ENCODE measurements around the gene CLN5.
A peak's percentile ranks its signal among the peaks of the same experiment; 100 is the strongest.
"Not testable (repeated sequence)": the region's sequence is repeated elsewhere in the genome, so short reads cannot be mapped to it uniquely, and the experiment has no call there.

Gene CLN5

DNA sequence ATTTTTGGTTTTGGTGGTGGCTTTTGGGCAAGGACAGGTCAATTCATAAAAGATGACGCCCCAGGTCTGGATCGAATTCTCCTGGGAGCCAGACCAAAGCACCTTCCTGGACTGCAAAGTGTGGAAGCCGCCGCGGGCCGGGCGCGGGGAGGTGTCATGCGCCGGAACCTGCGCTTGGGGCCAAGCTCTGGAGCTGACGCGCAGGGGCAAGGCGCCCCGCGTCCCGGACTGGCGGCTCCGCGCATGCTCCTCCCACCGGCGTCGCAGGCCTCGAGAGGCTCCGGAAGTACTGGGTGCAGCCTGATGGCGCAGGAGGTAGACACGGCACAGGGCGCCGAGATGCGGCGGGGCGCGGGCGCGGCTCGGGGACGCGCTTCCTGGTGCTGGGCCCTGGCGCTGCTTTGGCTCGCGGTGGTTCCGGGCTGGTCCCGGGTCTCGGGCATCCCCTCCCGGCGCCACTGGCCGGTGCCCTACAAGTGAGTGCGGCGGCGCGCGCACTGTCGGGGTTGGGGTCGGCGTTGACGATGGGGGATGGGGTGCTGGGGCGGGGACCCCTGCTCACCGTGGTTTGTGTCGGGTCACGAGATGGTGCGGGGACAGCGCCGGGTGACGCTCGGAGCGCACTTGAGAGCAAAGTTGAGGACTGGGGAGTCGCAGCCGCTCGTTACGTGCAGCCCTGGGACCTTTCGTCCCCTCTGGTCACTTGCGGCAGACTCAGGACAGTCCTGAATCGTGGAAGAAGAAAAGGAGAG, at the start of gene CLN5:
Gene CLN5, plus strand, starts transcription at position 286 of the 752 bp plus-strand sequence. Its CDS starts 18 bp downstream, at position 304.
- DNase-seq (ENCODE audit: low read depth in 2 of 3, low spot score in 2 of 3), result peak; percentile 66 to 87 (median 75)

DNA sequence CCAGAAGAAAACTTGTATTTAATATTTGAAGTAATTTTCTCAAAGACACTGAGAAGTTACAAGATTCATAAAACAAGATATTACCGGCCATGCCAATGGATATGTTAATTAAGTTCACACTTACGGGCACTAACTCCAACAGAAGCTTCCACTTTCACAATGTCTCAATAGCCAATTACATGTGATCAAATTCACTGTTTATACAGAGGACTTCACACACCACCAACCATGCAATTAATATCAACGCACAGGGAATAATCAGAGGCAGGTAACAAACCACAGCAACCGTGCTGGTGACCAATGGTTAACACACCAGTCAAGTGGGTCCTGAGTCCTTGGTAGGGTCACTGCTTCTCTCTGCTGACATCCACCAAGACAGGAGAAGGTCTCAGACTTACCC, 49.5 kb upstream of the CLN5 start:
- no peak for DNase-seq (ENCODE audit: low read depth in 2 of 3, low spot score in 2 of 3)

DNA sequence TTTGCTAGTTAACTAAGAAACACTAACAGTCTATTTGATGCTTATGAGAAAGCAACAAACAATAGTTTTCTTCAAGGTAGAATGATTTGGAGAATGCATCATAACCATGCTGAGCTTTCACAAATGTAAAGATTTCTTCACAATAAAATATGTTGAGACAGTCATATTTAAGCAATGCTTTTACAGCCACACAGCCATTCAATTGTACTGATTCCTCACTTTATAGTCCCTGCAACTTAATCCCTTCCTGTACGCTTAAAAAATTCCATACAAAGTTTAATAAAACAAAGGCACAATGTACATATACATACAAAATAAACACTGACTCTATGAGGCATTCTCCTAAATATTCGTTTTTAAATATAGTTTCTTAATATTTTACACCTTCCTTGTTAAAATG, 48.2 kb upstream of the CLN5 start:
- DNase-seq (ENCODE audit: low read depth in 2 of 3, low spot score in 2 of 3), result no peak

DNA sequence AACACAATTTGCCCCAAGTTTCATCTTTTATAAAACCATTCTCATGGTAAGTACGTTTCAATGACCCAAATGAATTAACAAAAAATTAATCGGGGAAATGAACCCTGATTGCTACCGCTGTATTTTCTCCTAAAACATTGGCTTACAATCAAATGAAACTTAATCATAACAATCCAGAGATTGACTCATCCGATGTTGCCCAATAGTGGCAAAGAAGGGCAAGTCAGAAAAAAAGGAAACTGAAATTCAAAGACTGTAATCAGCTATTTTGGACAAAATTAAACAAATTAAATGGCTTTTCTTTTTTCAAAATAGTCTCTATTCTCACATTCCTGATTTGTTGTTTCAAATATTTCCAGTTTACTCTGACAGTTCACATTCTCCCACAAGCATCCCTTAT, 47.4 kb upstream of the CLN5 start:
- no peak for DNase-seq (ENCODE audit: low read depth in 2 of 3, low spot score in 2 of 3)

DNA sequence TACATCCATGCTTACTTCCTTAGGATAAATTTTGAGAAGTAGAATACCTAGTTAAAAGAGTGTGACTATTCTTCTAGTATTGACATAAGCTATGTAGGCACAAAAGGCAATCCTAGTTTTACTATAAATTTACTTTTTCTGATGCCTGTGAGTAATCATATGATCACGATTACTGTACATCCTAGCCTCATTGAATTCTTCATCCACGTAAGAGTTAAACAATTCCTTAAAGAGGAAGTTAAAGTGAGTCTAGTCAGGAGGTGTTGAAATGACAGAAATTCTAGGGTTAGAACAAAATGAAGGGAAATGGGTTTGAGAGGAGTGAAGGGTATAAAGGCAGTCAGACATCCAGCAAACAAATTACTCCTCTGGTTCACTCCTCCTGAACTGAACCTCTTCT, 43.7 kb upstream of the CLN5 start, which contains the start of gene ACOD1:
Gene ACOD1, plus strand, starts transcription at position 363 of the 400 bp plus-strand sequence. CDS start 48 bp downstream, outside the sequence.
- no peak for DNase-seq (ENCODE audit: low read depth in 2 of 3, low spot score in 2 of 3)

DNA sequence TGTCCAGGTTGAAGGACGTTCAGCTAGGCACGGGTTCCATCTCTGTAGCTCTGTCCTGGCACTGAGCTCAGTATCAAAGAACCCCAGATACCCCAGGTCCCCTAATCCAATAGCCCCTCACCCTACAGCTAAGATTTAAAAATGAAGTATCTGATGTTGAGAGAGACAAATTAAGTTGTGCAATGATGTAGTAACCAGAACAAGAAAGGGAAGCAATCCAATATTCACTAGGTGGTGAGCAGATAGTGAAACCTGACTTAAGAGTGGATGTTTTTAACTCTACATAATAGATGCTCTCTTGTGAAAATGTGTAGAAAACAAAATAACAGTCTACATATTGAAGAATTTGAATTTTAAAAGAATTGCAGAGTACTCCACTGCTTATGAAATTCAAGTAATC, 41.8 kb upstream of the CLN5 start:
- no peak for DNase-seq (ENCODE audit: low read depth in 2 of 3, low spot score in 2 of 3)

DNA sequence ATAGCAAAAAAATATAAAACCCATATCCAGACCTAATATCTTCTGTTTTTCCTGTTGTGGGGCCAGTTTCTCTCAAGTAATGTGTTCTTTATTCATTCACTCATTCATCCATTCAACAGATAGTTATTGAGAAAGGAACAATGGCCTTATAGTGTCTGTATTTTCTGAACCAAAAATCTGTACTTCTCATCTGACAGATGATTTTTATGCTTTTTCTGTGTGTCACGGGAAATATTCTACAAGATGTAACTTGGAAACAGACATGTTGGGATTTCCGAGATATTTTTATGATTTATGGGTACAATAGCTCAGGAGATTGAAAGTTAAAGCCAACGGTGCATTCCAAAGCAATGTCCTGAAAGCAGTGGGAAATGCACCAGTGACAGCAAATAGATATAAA, 37.9 kb upstream of the CLN5 start:
- DNase-seq (ENCODE audit: low read depth in 2 of 3, low spot score in 2 of 3), result no peak

DNA sequence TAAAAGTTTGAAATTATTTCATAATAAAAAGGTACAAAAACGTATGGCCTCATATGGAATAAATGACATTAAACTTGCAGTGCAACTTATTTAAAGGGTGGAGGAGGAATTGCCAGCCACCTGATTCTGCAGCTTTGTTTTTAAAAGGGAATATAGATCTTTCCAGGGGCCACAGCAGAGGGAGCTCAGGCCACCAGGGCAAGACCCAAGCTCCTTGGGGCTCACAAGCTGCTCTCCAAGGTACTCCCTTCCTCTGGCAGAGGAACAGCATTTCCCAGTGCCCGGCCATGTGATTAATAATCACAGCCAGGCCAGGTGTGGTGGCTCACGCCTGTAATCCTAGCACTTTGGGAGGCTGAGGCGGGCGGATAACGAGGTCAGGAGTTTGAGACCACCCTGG, 37.3 kb upstream of the CLN5 start:
- DNase-seq (ENCODE audit: low read depth in 2 of 3, low spot score in 2 of 3), result no peak

DNA sequence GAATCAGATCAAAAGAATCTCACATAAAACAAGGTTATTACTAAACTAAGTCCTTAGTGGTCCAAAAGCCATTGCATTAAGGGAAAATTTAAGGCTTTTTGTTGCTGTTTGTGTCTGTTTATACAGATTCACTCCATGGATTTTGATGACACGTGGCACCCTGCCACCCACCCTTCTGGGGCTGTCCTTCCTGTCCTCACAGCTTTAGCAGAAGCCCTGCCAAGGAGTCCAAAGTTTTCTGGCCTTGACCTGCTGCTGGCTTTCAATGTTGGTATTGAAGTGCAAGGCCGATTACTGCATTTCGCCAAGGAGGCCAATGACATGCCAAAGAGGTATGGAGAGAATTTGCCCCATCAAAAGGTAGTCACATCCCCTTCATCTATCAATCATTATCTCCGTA, 36.7 kb upstream of the CLN5 start:
- DNase-seq (ENCODE audit: low read depth in 2 of 3, low spot score in 2 of 3), result no peak

DNA sequence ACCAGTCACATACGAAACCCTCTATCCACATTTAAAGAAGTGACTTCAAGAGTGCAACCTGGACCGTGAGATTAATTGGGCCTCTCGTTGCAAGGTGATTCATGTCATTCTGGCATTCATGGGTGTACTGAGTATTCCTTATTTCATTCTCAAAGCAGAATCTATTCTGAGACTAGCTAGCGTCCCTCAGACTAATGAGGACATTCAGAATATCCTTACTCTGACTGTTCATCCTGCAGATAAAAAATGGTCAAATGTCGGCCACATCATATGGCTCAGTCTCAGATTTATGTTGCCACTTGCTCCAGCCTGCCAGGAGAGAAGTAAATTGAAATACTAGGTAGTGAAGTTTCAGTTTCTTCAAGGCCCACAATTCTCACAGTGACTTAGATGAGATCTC, 36.2 kb upstream of the CLN5 start:
- DNase-seq (ENCODE audit: low read depth in 2 of 3, low spot score in 2 of 3), result no peak

DNA sequence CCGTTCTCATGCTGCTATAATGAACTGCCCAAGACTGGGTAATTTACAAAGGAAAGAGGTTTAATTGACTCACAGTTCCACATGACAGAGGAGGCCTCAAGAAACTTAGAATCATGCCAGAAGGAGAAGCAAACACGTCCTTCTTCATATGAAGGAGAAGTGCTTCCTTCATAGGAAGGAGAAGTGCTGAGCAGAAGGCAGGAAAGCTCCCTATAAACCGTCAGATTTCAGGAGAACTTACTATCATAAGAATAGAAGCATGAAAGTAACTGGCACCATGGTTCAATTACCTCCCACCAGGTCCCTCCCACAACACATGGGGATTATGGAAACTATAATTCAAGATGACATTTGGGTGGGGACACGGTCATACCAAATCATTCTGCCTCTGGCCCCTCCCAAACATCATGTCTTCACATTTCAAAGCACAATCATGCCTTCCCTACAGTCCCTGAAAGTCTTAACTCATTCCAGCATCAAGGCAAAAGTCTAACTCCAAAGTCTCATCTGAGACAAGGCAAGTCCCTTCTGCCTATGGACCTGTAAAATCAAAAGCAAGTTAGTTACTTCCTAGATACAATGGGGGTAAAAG, 32.9 kb upstream of the CLN5 start:
- DNase-seq (ENCODE audit: low read depth in 2 of 3, low spot score in 2 of 3), result no peak

DNA sequence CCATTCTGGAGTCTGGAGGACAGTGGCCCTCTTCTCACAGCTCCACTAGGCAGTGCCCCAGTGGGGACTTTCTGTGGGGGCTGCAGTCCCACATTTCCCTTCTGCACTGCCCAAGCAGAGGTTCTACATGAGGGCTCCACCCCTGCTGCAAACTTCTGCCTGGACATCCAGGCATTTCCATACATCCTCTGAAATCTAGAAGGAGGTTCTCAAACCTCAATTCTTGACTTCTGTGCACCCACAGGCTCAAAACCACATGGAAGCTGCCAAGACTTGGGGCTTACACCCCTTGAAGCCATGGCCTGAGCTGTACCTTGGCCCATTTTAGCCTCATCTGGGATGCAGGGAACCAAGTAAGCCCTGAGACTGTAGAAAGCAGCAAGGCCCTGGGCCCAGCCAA, 32.1 kb upstream of the CLN5 start:
- not testable (repeated sequence) for DNase-seq (ENCODE audit: low read depth in 2 of 3, low spot score in 2 of 3)

DNA sequence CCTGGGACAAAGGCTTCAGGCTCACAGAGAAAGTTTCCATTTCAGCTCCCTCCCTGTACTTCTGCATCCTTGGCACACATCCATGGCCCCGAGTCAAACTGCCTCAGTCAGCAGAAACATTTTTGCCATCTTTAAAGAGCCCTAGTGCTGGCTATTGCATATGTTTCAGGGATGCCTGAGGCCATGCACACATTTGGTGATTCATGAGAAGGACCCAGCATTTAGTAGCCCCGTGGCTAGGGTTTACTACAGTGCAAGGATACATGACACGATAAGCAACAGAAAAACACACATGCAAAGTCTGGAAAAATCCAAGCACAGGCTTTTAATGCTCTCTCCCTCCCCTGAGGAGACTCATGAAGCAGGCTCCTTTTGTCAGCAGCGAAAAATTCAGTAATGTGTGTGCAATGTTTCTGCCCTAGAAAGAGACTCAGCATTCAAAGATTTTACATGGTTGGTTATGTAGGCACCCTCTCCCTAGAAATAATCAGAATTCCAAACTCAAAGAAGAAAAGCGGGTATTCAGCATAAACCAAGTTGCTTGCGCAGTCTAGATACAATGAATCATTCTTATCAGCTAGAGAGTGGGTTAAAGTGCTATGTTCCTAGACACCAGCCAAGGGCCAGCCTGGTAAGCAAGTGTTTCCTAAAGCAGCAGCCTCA, 26.0 kb upstream of the CLN5 start:
- no peak for DNase-seq (ENCODE audit: low read depth in 2 of 3, low spot score in 2 of 3)

DNA sequence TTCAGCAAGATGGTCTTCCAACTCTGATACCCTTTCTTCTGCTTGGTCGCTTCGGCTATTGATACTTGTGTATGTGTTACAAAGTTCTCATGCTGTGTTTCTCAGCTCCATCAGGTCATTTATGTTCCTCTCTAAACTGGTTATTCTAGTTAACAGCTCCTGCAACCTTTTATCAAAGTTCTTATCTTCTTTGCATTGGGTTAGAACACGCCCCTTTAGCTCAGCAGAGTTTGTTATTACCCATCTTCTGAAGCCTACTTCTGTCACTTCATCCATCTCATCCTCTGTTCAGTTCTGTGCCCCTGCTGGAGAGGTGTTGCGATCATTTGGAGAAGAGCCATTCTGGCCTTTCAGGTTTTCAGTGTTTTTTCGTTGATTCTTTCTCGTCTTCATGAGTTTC, 24.9 kb upstream of the CLN5 start:
- DNase-seq (ENCODE audit: low read depth in 2 of 3, low spot score in 2 of 3), result no peak

DNA sequence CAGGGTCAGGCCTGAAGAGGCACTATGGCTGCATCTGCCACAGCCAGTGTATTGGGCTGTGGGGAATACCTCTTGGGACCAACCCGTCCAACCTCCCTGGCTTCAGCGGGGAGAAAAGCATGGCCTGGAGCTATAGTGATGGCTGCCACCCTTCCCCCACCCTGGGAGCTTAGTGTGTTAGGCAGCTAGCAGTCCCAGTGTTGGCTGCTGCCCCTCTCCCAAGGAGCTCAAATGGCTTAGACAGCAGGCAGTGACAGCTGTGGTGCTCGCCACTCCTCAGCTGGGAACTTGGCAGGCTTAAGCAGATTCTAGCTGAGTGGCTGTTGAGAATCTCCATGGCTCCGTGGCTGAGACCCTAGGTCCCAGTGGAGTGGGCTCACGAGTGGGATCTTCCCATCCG, 23.8 kb upstream of the CLN5 start:
- DNase-seq (ENCODE audit: low read depth in 2 of 3, low spot score in 2 of 3), result no peak

DNA sequence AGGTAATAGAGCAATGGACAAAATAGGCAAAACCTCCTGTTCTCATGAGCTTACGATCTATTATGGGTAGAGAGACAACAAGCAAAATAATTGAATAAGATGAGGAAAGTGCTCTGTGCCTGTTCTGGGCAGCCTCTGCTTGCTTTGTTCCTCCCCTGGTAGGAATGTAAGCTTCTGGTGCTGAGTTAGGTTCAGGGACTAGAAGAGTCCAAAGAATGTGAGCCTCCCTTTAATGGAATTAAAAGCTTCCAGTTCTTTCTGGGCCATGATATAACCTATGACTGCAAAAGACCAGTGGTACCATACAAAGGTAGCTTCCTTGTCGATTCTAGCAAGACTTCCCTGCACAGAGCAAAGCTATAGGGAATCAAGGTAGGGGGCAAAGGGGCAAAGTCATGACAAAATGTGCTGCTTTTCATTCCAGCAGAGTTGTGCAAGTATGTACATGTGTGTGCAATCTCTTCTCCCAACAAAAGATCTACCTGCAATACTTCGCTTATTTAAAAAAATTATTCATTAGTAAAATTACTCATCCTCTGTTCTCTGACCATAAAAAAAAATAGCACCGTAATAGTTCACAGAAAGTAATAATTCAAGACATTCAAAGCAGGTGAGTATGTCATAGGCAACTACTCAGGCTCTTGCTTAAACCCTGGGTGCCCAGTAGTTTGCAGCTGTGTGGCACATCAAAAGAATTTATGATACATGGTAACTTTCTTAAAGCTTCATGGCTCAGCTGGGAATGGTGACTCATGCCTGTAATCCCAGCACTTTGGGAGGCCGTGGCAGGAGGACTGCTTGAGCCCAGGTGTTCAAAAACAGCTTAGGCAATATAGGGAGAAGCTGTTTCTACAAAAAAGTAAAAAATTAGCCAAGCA, 22.2 kb upstream of the CLN5 start:
- DNase-seq (ENCODE audit: low read depth in 2 of 3, low spot score in 2 of 3), result no peak

DNA sequence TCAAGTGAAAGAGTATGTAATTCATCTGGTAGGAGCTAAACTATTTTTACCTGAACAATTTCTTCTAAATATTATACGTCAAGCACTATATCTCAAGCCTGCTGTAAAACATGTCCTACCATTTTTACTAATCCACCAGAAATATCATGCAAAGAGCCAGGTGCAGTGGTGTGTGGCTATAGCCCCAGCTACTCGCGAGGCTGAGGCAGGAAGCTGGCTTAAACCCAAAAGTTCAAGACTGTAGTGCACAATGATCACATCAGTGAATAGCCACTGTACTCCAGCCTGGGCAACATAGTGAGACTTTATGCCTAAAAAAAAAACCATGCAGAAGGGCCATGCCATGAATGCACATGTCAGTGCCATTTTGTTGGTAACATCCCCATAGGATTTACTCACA, 20.7 kb upstream of the CLN5 start:
- DNase-seq (ENCODE audit: low read depth in 2 of 3, low spot score in 2 of 3), result no peak

DNA sequence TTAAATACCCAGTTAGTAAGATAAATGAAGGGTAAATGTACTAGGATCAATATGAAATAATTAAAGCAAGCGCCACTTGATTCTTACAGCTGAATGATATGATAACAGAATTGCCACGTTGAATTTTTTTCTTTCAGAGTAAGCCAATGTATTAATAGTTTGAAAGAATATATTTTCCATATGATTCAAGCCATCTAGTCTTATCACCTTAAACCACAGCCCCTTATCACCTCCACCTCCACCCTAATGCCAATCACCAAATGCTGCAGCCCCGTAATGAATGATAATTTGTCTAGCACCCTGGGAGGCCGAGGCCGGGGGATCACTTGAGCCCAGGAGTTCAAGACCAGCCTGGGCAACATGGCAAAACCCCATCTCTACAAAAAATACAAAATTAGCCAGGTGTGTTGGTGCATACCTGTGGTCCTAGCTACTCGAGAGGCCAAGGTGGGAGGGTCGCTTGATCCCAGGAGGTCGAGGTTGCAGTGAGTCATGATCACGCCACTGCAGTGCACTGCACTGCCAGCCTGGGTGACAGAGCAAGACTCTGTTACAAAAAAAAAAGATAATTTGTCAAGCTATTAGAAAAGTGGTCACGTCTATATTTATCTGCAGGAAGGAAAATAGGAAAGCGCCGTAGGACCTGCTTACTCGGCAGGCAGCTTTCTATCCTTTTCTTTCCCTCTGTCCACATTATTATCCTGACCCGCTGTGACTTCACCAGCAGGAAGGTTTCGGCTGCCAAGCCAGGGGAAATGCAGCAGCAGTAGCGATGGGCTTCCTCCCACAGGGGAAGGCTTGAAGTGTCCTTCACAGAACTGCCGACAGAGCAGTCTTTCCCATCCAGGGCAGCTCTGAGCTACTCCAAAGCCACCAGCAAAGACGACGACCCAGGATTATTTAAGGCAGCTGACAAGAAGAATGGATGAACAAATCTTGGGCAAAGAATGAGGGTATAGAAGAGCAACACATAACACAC, 19.7 kb upstream of the CLN5 start:
- no peak for DNase-seq (ENCODE audit: low read depth in 2 of 3, low spot score in 2 of 3)

DNA sequence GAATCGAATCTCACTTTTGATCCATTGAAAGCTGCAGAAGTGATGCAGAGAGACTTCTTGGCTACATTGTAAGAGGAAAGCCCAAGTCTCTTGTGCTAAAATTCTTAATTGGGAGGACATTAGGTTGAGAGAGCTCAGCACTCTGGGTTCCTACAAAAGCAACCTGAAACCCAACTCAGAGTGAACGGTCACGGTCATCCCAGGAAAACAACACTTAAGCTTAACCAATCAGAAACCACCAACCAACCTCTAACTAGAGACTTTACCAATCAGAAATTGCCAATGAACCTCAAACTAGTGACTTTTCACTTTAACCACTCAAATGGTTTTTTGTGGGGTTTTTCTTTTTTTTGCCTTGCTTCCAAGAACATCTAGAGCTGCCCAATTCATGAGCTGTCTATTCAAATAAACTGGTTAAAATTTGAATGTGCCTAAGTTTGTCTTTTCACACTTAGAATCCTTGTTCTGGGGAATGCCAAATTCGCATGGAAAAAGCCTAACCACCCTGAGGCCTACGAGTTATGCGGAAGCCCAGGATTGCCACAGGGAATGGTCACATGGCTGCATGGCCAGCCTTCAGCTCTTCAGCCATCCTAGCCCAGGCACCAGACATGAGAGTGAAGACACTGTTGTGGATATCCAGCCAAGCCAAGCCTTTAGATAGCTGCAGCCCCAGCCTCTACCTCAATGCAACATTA, 17.8 kb upstream of the CLN5 start:
- no peak for DNase-seq (ENCODE audit: low read depth in 2 of 3, low spot score in 2 of 3)

DNA sequence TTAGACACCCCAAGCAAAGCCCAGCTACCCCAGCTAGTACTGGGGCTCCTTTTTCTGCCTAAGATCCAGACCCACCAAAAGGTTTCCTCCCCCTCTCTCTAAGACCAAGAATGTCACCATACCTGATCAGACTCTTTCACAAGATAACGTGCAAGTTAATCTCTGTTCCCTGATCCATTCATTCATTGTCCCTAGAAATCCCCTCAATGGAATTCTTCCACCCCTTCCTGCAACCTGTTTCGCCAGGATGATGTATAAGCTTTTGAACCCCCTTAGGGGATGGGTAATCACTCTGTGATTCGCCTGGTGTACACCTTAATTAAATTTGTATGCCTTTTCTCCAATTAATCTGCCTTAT, 17.3 kb upstream of the CLN5 start:
- no peak for DNase-seq (ENCODE audit: low read depth in 2 of 3, low spot score in 2 of 3)
